H9 (cell line): Measurements from ENCODE around the gene HMGXB4. TPM values are rescaled to one million over a fixed set of nuclear protein-coding genes. Genes with fewer than 3 reads are reported as not detected.

Experiments used
- DNase-seq: peaks from one replicate; pipeline ENCODE4 v3.0.0-alpha.2; 2017
- H2AFZ ChIP-seq: one replicate; pipeline ENCODE4 v1.6.1; 2013; ENCODE audit warnings: mild to moderate bottlenecking, low read length, control low read depth, moderate library complexity
- H2AK5ac ChIP-seq: 2 replicates; pipeline ENCODE4 v1.6.1; 2013; ENCODE audit warnings: low read length, control low read depth, mixed read lengths; ENCODE audit not compliant: insufficient read length
- H2BK120ac ChIP-seq: one replicate; pipeline ENCODE4 v1.6.1; 2013; ENCODE audit warnings: low read depth, mild to moderate bottlenecking, low read length, control low read depth, inconsistent platforms; ENCODE audit not compliant: poor library complexity, severe bottlenecking
- H2BK12ac ChIP-seq: 2 replicates; pipeline ENCODE4 v1.6.1; 2013; ENCODE audit warnings: low read length, control low read depth, mixed read lengths, low read depth; ENCODE audit not compliant: insufficient read length
- H2BK15ac ChIP-seq: 2 replicates; pipeline ENCODE4 v1.6.1; 2013; ENCODE audit warnings: low read depth, low read length, control low read depth
- H2BK20ac ChIP-seq: one replicate; pipeline ENCODE4 v1.6.1; 2013; ENCODE audit warnings: low read depth, mild to moderate bottlenecking, low read length, control low read depth, inconsistent platforms; ENCODE audit not compliant: poor library complexity, severe bottlenecking
- H2BK5ac ChIP-seq: 2 replicates; pipeline ENCODE4 v1.6.1; 2013; ENCODE audit warnings: low read length, control low read depth, mixed read lengths; ENCODE audit not compliant: insufficient read length
- H3K14ac ChIP-seq: 2 replicates; pipeline ENCODE4 v1.6.1; 2013; ENCODE audit warnings: low read length, control low read depth; ENCODE audit not compliant: insufficient read depth
- H3K18ac ChIP-seq: 2 replicates; pipeline ENCODE4 v1.6.1; 2013; ENCODE audit warnings: low read depth, mild to moderate bottlenecking, mixed read lengths, low read length, control low read depth; ENCODE audit not compliant: insufficient read length
- H3K23ac ChIP-seq: 2 replicates; pipeline ENCODE4 v1.6.1; 2013; ENCODE audit warnings: low read length, control low read depth, mixed read lengths, low read depth; ENCODE audit not compliant: insufficient read length
- H3K23me2 ChIP-seq: 2 replicates; pipeline ENCODE4 v1.6.1; 2013; ENCODE audit warnings: low read depth, mild to moderate bottlenecking, mixed read lengths, low read length, control low read depth; ENCODE audit not compliant: insufficient read length, poor library complexity, severe bottlenecking
- H3K27ac ChIP-seq: 2 replicates; pipeline ENCODE4 v1.5.1; 2013; ENCODE audit warnings: low read length, control low read depth, mixed read lengths, low read depth; ENCODE audit not compliant: insufficient read length
- H3K27me3 ChIP-seq: 2 replicates; pipeline ENCODE4 v1.6.1; 2013; ENCODE audit warnings: low read length, control low read depth, inconsistent platforms; ENCODE audit not compliant: insufficient read depth
- H3K4ac ChIP-seq: 2 replicates; pipeline ENCODE4 v1.6.1; 2013; ENCODE audit warnings: low read depth, mild to moderate bottlenecking, control low read depth, inconsistent platforms, low read length, moderate library complexity
- H3K4me1 ChIP-seq: 2 replicates; pipeline ENCODE4 v1.6.1; 2013; ENCODE audit warnings: low read length, control low read depth, inconsistent platforms; ENCODE audit not compliant: insufficient read depth
- H3K4me2 ChIP-seq: 2 replicates; pipeline ENCODE4 v1.6.1; 2013; ENCODE audit warnings: low read length, control low read depth, mixed read lengths; ENCODE audit not compliant: insufficient read length, insufficient read depth
- H3K56ac ChIP-seq: 2 replicates; pipeline ENCODE4 v1.6.1; 2013; ENCODE audit warnings: low read depth, mild to moderate bottlenecking, mixed read lengths, low read length, control low read depth; ENCODE audit not compliant: insufficient read length
- H3K79me1 ChIP-seq: 2 replicates; pipeline ENCODE4 v1.6.1; 2013; ENCODE audit warnings: low read depth, mild to moderate bottlenecking, moderate library complexity, low read length, control low read depth, inconsistent platforms; ENCODE audit not compliant: insufficient read depth, poor library complexity, severe bottlenecking
- H3K79me2 ChIP-seq: 2 replicates; pipeline ENCODE4 v1.6.1; 2013; ENCODE audit warnings: low read length, control low read depth, inconsistent platforms; ENCODE audit not compliant: insufficient read depth
- H3K9ac ChIP-seq: 2 replicates; pipeline ENCODE4 v1.6.1; 2013; ENCODE audit warnings: low read length, control low read depth, mixed read lengths; ENCODE audit not compliant: insufficient read length; ENCODE audit errors: extremely low read depth
- H3K9me3 ChIP-seq: one replicate; pipeline ENCODE4 v1.6.1; 2013; ENCODE audit warnings: low read depth, low read length, inconsistent platforms; ENCODE audit not compliant: control insufficient read depth
- H3T11ph ChIP-seq: one replicate; pipeline ENCODE4 v1.6.1; 2013; ENCODE audit warnings: mild to moderate bottlenecking, low read length, control low read depth, inconsistent platforms
- H4K20me1 ChIP-seq: one replicate; pipeline ENCODE4 v1.6.1; 2013; ENCODE audit not compliant: control insufficient read depth, insufficient read length, insufficient read depth
- H4K5ac ChIP-seq: 2 replicates; pipeline ENCODE4 v1.6.1; 2013; ENCODE audit warnings: low read depth, mild to moderate bottlenecking, mixed read lengths, low read length, control low read depth; ENCODE audit not compliant: insufficient read length
- H4K8ac ChIP-seq: replicated peaks from 2 replicates; pipeline ENCODE4 v1.6.1; 2013; ENCODE audit warnings: low read length, control low read depth, mixed read lengths, low read depth; ENCODE audit not compliant: insufficient read length
- H4K91ac ChIP-seq: 2 replicates; pipeline ENCODE4 v1.6.1; 2013; ENCODE audit warnings: low read depth, mild to moderate bottlenecking, moderate library complexity, mixed read lengths, low read length, control low read depth; ENCODE audit not compliant: insufficient read length
- H3K27ac Mint-ChIP-seq, 3 experiments: 2 replicates in 2 of 3; 3 replicates in 1 of 3; pipeline ENCODE4 v1.8.0; 2020 to 2021; ENCODE audit warnings: mixed read lengths in 3 of 3, mild to moderate bottlenecking in 1 of 3, moderate library complexity in 1 of 3
- H3K27me3 Mint-ChIP-seq: 2 replicates; pipeline ENCODE4 v1.8.0; 2021; ENCODE audit warnings: low read depth, mild to moderate bottlenecking, moderate library complexity, mixed read lengths
- H3K36me3 Mint-ChIP-seq, 3 experiments: 2 replicates in 2 of 3; 3 replicates in 1 of 3; pipeline ENCODE4 v1.8.0; 2020 to 2021; ENCODE audit warnings: low read depth in 3 of 3, mixed read lengths in 3 of 3; ENCODE audit not compliant: insufficient read depth in 1 of 3
- H3K4me1 Mint-ChIP-seq, 2 experiments: 2 replicates each; pipeline ENCODE4 v1.8.0; 2020; ENCODE audit warnings: mixed read lengths in 2 of 2
- H3K4me3 Mint-ChIP-seq, 2 experiments: 2 replicates in 1 of 2; 3 replicates in 1 of 2; pipeline ENCODE4 v1.8.0; 2020 to 2021; ENCODE audit warnings: mild to moderate bottlenecking in 2 of 2, mixed read lengths in 2 of 2, moderate library complexity in 1 of 2
- H3K9me3 Mint-ChIP-seq, 2 experiments: 2 replicates in 1 of 2; 3 replicates in 1 of 2; pipeline ENCODE4 v1.8.0; 2020; ENCODE audit warnings: mild to moderate bottlenecking in 2 of 2, mixed read lengths in 2 of 2, moderate library complexity in 1 of 2
- CTCF ChIP-seq: fragments of 200-600 bp; sonication (generic); conservative IDR thresholded peaks from 3 replicates; pipeline ENCODE4 v1.8.0; 2021; ENCODE audit warnings: antibody characterized with exemption, mild to moderate bottlenecking
- WGBS: extraction: QIAGEN DNeasy Blood & Tissue Kit; methylation state at CpG from one replicate; pipeline ENCODE4 v1.1.7; 2013; ENCODE audit warnings: missing lambda C conversion rate, low lambda C conversion rate, mixed read lengths; ENCODE audit not compliant: insufficient read length; ENCODE audit errors: extremely low coverage; 5-methylcytosine and 5-hydroxymethylcytosine counted together
- total RNA-seq: library from RNA; stranded (reverse); gene quantifications from 2 replicates; pipeline ENCODE4 v1.2.1, GENCODE V29; 2021

HMGXB4 gene
- total RNA-seq, 1 experiment from 2014 or later = 33.5 TPM

- Mint-ChIP-seq H3K36me3 (no peaks in the 10 kb centered on the region; a peak in 1 of 7 replicates), H3K27ac (no peak overlapping the region), H3K4me3 (no peak overlapping the region), H3K9me3 (peaks cover under 1 to 8% of the 10 kb centered on the region in 2 experiments), H3K4me1 (peaks cover 28 to 29% of the 10 kb centered on the region in 2 experiments), H3K27me3 (peaks cover 38% of the 10 kb centered on the region)
- Histone ChIP-seq H4K5ac (no peak overlapping the region), H3K23ac (no peak overlapping the region), H3K4me2 (no peak overlapping the region), H3K23me2 (no peaks in the 10 kb centered on the region), H4K20me1 (no peaks in the 10 kb centered on the region), H3K27ac (no peak overlapping the region), H3K27me3 (no peaks in the 10 kb centered on the region), H3K79me2 (no peaks in the 10 kb centered on the region), H2BK20ac (no peak overlapping the region), H3K14ac (no peak overlapping the region), H3K9ac (no peak overlapping the region), H4K8ac (no peak overlapping the region), H2BK15ac (no peak overlapping the region), H3T11ph (no peak overlapping the region), H2BK120ac (no peak overlapping the region), H3K4ac (no peak overlapping the region), H3K79me1 (no peaks in the 10 kb centered on the region), H3K18ac (no peak overlapping the region), H3K9me3 (no peaks in the 10 kb centered on the region), H2BK12ac (no peak overlapping the region), H2BK5ac (no peak overlapping the region), H2AFZ (no peak overlapping the region), H3K4me1 (no peaks in the 10 kb centered on the region; the same call in none of the 2 replicates), H3K56ac (no peak overlapping the region), H4K91ac (no peak overlapping the region), H2AK5ac (no peak overlapping the region)
- DNase-seq = no peak
- WGBS = no CpG with 5 or more reads among the region's 16 CpGs
- TF ChIP-seq CTCF = no peak
These were observed 26.3 kb upstream of the HMGXB4 start for GRCh38 chr22:35230839-35231584.
